Hindlimb muscle (tissue), 1 donor: ENCODE results near the gene RBM15B. TPM values are rescaled to one million over a fixed set of nuclear protein-coding genes. Genes with fewer than 3 reads are reported as not detected.
"Not testable (repeated sequence)": the region's sequence is repeated elsewhere in the genome, so short reads cannot be mapped to it uniquely, and the experiment has no call there.

Experiments used
- DNase-seq: peaks from one replicate; pipeline ENCODE4 v3.0.0-alpha.2; 2013
- polyA plus RNA-seq: library from polyadenylated mRNA; unstranded; fragments of 120-200 nt; gene quantifications from one replicate; pipeline ENCODE4 v1.2.1, GENCODE V29; 2013; ENCODE audit not compliant: insufficient read length

RBM15B gene
- polyA plus RNA-seq, 1 donor = 22.6 TPM

DNA sequence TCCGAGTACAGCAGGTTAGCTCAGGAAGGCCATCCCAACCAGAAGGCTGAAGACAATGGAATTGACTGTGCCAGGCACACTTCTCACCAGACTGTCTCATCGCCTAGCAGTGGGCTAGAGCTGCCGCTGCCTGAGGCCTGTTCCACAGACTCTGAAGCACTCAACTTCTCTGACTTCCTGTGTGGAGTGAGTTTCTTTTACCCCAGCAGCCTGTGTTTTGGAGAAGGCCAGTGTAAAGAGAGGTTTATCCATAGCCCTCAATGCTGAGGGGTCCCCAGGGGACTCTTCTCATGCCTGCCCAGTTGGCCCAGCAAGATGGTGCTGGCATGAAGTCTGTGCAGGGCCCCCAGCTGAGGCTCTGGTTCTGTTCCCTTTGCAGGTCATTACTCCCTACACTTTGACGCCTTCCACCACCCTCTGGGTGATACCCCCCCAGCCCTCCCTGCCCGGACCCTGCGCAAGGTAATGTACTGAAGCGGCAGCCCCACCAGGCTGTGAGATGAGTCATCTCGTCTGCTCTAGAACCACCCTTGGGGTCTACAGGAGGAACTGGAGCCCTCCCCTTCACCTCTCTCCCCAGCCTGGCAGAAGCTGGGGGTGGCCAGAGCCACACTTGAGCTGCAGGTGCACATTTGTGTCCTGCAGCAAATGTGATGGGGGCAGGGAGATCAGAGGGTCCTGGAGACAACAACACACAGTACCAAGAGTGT, 11.2 kb upstream of the RBM15B start:
- no peak for DNase-seq

DNA sequence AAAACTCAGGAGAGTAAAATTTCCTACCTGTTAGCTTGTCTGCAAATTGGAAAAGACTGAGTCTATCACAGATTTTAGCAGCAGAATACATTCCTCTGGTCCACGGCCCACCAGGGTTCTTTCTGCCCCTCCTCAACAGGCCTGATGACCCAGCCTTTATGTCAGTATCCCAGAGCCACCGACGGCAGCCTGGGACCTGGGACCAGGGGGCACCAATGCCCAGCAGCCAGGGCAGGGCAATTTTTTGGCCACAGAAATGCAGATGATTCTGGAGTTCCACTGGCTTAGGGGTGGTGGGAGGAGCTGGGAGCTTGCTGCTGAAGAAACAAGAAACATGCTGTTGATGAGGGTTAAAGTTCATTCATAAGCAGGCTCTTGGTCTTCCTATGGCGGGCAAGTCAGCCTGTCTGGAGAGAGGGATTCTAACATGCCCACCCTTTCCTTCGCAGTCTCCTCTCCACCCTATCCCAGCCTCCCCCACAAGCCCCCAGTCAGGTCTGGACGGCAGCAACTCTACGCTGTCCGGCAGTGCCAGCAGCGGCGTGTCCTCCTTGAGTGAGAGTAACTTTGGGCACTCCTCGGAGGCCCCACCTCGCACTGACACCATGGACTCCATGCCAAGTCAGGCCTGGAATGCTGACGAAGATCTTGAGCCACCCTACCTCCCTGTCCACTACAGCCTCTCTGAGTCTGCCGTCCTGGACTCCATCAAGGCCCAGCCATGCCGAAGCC, 10.3 kb upstream of the RBM15B start:
- no peak for DNase-seq

DNA sequence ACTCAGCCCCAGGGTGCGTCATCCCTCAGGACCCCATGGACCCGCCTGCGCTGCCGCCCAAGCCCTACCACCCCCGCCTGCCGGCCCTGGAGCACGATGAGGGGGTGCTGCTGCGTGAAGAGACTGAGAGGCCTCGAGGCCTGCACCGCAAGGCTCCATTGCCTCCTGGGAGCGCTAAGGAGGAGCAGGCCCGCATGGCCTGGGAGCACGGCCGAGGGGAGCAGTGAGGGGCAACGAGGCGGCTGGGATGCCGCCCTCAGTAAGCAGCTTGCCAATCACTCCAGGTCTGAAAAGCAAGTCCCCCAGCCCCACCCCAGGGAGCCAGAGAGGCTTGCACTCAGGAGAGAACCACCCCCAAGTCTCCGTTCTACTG, 9.8 kb upstream of the RBM15B start:
- DNase-seq = no peak

DNA sequence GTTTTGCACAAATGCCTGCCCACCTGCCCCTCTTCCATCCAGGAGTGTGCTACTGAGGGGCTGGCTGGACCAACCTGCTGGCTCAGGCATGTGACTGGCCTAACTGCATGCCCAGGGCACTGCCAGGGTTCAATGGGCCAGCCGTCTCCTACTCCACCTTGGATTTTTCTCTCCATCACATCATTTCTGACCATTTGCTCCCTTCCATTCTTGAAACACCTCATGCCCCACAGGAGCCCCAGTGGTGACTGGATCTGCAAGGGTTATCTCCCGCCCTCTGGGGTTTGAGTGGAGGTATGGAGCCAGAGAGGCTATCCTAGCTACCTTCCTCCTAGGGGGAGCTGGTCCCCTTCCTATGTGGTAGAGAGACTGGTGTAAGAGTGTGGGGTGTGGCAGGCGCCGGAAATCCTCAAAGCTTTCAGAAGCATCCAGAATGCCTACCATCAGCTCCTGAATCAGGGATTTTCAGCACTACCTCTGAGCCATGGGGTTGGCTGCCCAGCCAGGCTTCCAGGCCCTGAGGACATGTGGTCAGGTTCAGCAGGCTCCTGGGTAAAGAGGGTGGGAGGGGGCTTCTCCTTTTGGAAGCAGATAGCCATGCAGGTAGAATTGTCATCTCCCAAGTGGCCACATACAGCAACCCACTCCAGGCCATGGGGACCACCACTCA, 8.9 kb upstream of the RBM15B start:
- no peak for DNase-seq

DNA sequence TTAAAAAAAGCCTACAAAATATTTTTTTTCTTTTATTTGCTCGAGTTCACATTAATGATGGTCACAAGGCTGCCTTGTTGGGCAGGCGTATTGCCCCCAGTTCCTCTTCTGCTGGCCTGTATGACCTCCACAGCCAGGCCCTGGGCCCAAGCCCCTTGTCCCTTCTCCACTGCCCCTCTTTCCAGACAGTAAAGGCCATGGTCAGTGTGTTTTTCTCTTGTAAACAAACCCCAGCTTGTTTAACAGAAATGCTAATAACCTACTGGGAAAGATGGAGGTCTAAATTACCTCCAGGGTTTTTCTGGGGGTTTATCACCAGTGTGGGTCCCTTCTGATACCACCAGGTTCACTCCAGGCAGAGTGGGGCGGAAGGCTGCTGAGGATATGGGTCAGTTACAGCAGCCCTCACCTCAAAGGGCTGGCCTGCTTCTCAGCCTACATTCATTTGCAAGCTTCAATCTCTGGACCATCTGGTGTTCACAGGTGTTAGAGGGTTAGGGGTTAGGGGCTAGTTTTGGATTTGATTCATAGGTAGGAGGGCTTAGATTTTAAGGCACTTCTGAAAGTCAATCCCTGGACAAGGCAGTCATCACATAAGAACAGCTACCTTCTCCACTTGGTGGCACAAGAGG, 8.0 kb upstream of the RBM15B start:
- DNase-seq = no peak

DNA sequence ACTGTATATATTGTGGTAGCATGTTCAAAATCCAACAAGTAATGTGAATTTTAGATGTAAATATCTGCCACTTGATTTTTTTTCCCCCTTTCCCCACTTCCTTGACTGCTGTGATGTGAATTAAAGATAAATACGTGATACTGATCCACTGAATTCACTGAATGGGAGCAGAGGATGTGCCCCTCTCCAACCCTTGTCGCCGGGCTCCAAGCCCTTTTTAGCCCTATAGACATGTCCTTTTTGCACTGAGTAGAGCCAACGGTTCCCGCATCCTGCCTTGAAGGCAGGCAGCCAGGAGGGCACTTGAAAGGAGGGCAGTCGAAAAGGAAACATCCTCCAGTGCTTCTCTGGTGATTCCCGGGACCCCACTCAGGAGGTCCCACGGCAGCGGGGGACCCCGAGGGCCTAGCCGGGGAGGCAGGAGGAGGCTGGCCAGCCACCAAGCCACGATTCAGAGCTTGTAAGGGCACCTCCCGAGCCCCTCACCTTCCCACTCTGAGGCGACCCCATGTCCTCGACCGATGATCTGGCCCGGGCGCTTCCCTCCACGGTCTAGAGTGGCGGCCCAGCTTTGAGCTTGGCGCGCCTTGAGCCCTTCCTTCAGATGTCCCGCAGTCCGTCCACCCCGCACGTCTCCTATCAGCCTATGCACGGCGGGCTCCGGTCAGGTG, 6.9 kb upstream of the RBM15B start:
- no peak for DNase-seq

DNA sequence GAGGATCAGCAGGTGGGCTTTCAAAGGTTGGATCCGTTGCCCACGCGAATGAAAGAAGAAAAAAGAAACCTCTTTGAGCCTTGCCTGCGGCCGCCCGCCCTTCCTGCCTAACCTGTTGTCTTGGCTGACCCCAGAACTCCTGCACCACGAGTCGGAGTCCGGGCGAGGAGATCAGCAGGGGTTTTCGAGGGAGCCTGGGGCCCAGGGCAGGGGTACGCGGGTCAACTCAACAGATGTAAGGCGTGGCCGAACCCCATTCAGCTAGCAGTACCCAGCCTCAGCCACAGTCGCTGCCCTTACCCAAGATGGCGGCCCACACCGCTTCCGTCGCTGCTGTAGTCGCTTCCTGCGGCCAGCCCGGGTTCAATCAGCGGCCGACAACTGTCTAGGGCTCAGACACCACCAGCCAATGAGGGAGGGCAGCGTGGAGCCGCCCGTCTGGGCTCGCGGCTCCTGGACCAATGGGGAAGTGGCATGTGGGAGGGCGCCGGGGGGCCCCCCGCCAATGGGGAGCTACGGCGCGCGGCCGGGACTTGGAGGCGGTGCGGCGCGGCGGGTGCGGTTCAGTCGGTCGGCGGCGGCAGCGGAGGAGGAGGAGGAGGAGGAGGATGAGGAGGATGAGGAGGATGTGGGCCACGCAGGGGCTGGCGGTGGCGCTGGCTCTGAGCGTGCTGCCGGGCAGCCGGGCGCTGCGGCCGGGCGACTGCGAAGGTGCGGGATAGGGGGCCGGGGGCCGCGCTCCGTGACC, 6.2 kb upstream of the RBM15B start, which contains the start of gene MANF:
TSS of gene MANF (plus strand) at position 566 of the 748 bp plus-strand sequence. CDS start at position 618, 52 bp downstream.
- DNase-seq = peak; percentile 98

DNA sequence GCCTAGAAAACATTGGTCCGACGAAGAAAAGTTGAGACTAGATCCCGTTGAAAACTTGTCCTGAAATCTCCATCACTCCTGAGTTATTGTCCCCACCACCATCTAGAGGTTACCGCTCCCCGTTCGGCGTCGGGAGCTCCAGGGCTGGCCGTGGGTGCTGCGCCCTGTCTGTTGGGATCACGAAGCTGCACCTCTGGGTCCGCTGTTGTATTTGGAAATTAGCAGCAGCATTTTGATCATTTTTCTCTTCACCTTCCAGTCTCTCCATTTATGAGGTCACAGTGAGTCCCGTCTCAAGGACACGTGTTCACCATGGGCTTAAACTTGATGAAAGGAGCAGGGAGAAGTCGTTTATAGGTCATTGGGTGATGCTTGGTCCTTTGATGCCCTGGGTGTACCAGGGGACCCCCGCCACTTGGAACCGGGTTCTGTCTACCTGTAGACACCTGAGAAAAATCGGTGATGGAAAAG, 5.4 kb upstream of the RBM15B start:
- no peak for DNase-seq

DNA sequence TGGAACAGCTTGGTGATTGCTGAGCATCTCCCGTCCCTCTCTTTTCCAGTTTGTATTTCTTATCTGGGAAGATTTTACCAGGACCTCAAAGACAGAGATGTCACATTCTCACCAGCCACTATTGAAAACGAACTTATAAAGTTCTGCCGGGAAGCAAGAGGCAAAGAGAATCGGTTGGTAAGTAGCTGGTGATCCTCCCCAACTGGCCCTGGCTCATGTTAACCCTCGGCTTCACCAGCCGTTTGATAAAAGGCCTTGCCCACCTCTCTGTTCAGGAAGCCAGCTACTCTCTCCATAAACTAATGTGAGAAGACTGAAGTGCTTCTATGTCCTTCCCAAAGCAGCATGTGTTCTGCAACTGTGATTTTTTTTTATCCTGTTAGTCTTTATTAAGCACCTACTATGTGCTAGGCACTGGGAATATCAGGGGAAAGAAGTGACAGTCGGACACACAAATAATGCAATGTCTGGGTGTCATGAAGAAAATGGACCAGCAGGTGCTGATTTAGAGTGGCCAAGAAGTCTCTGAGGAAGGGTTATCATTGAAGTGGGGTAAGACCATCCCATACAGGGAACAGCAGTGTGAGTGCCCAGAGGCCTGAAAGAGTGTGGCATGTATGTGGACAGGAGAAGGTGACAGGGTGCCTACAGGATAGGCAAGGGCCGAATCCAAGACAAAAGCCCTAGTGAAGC, 4.8 kb upstream of the RBM15B start:
- DNase-seq = no peak

DNA sequence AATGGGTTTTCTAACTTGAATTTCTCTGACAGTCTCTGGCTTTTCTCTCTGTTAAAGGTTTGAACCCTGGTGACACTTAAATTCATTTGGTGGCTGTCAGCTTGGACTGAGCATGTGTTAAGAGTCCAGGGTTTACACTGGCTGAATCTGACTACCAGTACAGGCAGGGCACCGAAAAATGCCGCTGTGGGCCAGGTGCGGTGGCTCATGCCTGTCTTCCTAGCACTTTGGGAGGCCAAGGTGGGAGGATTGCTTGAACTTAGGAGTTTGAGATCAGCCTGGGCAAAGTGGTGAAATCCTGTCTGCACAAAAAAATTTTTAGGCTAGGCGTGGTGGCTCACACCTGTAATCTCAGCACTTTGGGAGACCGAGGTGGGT, 4.2 kb upstream of the RBM15B start:
- no peak for DNase-seq

DNA sequence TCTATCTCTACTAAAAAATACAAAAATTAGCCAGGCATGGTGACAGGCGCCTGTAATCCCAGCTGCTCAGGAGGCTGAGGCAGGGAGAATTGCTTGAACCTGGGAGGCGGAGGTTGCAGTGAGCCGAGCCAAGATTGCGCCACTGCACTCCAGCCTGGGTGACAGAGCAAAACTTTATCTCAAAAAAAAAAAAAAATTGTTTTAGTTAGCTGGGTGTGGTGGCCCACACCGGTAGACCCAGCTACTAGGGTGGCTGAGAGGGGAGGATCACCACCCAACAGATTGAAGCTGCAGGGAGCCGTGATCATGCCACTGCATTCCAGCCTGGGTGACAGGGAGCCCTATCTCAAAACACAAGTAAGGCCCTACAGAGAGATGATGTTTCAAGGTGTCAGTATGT, 3.8 kb upstream of the RBM15B start:
- DNase-seq = not testable (repeated sequence)

DNA sequence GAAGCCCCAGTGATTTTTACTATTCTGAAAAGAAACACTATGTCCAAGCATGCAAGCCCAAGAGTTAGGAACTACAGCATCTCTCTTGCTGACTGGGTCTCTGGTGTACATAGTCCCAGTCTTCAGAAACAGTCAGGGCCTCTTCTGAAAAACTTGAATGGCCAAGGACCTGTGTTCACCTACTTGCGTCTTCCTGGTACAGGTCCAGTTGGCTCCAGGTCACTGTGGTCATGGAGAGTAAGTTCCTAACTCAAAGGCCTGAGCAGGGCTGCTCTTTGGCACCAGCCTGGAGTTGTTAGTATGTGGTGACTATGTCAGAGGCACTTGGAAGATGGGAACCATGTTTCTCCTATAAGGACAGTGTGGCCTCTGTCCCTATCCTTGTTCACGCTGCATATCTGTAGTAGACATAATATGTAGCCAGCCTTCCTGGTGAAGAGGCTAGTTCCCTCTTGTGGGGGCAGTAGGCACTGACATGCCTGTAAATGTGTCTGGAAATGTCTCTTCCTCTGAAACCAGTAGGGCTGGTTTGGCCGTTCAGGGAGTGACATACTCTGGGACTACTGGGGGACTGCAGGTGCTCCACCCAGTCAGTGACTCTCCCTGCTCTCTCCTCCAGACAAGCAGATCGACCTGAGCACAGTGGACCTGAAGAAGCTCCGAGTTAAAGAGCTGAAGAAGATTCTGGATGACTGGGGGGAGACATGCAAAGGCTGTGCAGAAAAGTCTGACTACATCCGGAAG, 2.6 kb upstream of the RBM15B start:
- no peak for DNase-seq

DNA sequence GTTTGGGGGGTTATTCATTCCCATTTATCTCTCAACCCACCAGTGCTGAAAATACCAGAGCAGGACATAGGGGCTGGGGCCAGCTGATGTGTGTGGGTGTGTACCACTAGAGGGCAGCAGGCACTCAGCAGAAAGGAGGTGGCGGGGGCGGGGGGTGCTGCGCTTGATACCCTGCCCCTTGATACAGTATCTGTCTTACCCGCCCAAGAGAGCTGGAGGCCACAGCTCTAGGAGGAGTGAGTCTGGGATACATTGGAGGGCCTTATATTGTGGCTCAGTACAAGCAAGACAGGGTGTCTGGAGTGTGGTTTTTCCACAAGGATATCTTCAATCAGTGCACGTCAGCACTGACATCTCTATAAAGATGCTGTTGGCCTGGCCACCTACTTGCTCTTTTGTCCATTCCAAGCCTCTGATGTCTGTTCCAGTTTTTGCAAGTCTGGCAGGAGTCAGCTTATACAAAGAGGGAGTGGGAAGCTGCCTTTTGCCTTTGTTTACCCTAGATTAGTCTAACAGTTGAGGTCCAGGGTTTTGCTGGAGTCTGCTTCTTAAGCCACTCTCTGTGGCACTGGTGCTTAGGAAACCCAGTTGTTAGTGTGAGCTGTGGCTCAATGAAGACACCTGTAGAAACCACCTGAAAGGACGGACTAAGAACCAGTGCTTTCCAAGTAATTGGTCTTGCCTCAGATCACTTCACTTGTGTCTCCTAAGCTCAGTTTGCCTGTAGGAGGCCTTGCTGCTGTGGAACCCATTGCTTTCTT, 1.5 kb upstream of the RBM15B start:
- DNase-seq = no peak

DNA sequence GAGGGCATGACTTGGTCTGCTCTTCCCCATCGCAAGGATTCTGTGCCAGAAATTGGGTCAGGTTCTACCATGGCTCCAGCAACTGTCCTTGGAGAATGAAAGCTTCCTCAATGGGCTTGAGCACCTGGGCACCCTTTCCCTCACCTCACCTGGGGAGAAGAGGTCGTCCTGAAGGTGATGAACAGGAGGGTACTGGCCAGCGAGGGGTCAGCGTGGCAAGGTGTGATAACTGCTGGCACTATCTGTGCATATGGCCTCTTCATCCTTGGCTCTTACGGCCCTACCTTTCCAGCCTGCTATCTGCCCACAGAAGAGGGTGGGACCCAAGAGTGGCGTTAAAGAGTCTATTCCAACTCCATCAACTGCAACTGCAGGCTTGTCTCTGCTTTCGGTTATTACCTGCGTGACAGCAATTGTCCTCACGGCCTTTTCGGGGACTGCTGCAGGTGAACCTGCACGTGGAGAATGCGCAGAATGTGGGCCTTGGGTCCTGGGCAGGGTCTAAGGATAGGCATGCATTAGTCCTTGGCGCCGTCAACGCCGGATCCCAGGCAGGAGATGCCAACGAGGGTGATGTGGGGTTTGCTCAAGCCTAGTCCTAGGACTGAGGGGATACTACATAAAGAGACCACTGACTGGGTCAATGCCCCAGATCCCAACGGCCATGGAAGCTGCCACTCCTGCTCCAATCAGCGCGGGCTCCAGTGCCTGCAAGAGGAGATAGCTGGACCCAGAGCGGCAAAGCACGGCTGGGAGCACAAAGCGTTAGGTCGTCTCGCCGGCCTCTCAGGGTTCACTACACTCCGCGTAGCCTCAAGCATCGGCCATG, 625 bp upstream of the RBM15B start:
- no peak for DNase-seq

DNA sequence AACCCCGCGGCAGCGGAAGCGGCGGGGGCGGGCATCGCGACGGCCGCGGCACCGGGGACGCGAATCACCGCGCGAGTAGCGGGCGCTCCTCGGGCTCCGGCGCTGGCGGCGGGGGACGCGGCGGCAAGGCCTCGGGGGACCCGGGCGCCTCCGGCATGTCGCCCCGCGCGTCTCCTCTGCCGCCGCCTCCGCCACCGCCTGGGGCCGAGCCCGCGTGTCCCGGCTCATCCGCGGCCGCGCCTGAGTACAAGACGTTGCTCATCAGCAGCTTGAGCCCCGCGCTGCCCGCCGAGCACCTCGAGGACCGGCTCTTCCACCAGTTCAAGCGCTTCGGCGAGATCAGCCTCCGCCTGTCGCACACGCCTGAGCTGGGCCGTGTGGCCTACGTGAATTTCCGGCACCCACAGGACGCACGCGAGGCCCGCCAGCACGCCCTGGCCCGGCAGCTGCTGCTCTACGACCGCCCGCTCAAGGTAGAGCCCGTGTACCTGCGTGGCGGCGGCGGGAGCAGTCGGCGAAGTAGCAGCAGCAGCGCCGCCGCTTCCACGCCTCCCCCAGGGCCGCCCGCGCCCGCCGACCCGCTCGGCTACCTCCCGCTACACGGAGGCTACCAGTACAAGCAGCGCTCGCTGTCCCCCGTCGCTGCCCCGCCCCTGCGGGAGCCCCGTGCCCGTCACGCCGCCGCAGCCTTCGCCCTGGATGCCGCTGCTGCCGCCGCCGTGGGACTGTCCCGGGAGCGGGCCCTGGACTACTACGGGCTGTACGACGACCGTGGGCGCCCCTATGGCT, 675 bp downstream of the RBM15B start:
- no peak for DNase-seq

DNA sequence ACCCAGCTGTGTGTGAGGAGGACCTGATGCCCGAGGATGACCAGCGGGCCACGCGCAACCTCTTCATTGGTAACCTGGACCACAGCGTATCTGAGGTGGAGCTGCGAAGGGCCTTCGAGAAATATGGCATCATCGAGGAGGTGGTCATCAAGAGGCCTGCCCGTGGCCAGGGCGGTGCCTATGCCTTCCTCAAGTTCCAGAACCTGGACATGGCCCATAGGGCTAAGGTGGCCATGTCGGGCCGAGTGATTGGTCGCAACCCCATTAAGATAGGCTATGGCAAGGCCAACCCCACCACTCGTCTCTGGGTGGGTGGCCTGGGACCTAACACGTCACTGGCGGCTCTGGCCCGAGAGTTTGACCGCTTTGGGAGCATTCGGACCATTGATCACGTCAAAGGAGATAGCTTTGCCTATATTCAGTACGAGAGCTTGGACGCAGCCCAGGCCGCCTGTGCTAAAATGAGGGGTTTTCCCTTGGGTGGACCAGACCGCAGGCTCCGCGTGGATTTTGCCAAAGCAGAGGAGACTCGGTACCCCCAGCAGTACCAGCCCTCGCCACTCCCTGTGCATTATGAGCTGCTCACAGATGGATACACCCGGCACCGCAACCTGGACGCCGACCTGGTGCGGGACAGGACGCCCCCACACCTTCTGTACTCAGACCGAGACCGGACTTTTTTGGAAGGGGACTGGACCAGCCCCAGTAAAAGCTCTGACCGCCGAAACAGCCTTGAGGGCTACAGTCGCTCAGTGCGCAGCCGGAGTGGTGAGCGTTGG, 1.5 kb downstream of the RBM15B start:
- DNase-seq = no peak

DNA sequence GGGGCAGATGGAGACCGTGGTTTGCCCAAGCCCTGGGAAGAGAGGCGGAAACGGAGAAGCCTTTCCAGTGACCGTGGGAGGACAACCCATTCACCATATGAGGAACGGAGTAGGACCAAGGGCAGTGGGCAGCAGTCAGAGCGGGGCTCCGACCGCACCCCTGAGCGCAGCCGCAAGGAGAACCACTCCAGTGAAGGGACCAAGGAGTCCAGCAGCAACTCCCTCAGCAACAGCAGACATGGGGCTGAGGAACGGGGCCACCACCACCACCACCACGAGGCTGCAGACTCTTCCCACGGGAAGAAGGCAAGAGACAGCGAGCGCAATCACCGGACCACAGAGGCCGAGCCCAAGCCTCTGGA, 2.0 kb downstream of the RBM15B start:
- DNase-seq = no peak
